Muscle layer of duodenum (tissue), 2 donors: Measurements from ENCODE around the gene FBLIM1.
A peak's percentile ranks its signal among the peaks of the same experiment; 100 is the strongest.

Experiments
- H3K27ac ChIP-seq: one replicate; pipeline ENCODE4 v1.7.0; 2013; ENCODE audit warnings: mild to moderate bottlenecking, low read length
- H3K27me3 ChIP-seq: one replicate; pipeline ENCODE4 v1.7.0; 2013; ENCODE audit warnings: low read depth, mild to moderate bottlenecking, control low read depth, low read length
- H3K36me3 ChIP-seq, 2 donors: one replicate each; pipeline ENCODE4 v1.7.0; 2013; ENCODE audit warnings: low read length in 2 of 2, control low read depth in 1 of 2, mild to moderate bottlenecking in 1 of 2; ENCODE audit not compliant: insufficient read depth in 2 of 2, control insufficient read depth in 1 of 2
- H3K4me1 ChIP-seq, 2 donors: one replicate each; pipeline ENCODE4 v1.7.0; 2013; ENCODE audit warnings: low read length in 2 of 2, mild to moderate bottlenecking in 2 of 2, control low read depth in 1 of 2, moderate library complexity in 1 of 2; ENCODE audit not compliant: insufficient read depth in 2 of 2, control insufficient read depth in 1 of 2
- H3K4me3 ChIP-seq, 2 donors: one replicate each; pipeline ENCODE4 v1.7.0; 2013; ENCODE audit warnings: low read length in 2 of 2, low read depth in 1 of 2, mild to moderate bottlenecking in 1 of 2
- H3K9me3 ChIP-seq, 2 donors: one replicate each; pipeline ENCODE4 v1.7.0; 2013; ENCODE audit warnings: low read length in 2 of 2, control low read depth in 1 of 2, mild to moderate bottlenecking in 1 of 2; ENCODE audit not compliant: control insufficient read depth in 1 of 2
- donor health status: healthy.

FBLIM1 gene

GRCh38 chr1:15777909-15778707 is 19.5 kb downstream of the FBLIM1 start:
- Histone ChIP-seq H3K4me1 (no peaks in the 10 kb centered on the region), H3K9me3 (no peaks in the 10 kb centered on the region), H3K27ac (no peak overlapping the region), H3K4me3 (no peak overlapping the region), H3K36me3 (peaks cover 0 to 26% of the 10 kb centered on the region in 2 donors), H3K27me3 (no peaks in the 10 kb centered on the region)

- Histone ChIP-seq H3K27me3 (no peaks in the 10 kb centered on the region), H3K4me1 (no peaks in the 10 kb centered on the region), H3K4me3 (no peak overlapping the region), H3K9me3 (no peaks in the 10 kb centered on the region), H3K27ac (no peak overlapping the region), H3K36me3 (peaks cover 0 to 20% of the 10 kb centered on the region in 2 donors)
These were observed 27.1 kb downstream of the FBLIM1 start for GRCh38 chr1:15785683-15786082.

- H3K36me3 ChIP-seq: peaks cover 0 to 16% of the 10 kb centered on the region in 2 donors
- H3K27ac ChIP-seq: no peak overlapping the region
- H3K9me3 ChIP-seq: no peaks in the 10 kb centered on the region
- H3K4me1 ChIP-seq: no peaks in the 10 kb centered on the region
- H3K4me3 ChIP-seq: no peak overlapping the region
- no peaks in the 10 kb centered on the region for H3K27me3 ChIP-seq
These were observed 28.0 kb downstream of the FBLIM1 start for GRCh38 chr1:15786581-15786980.

- no peak overlapping the region for H3K4me3 ChIP-seq
- H3K27ac ChIP-seq: no peak overlapping the region
- H3K36me3 ChIP-seq: peaks cover 0 to 12% of the 10 kb centered on the region in 2 donors
- H3K4me1 ChIP-seq: peaks cover 0 to 4% of the 10 kb centered on the region in 2 donors
- H3K9me3 ChIP-seq: no peaks in the 10 kb centered on the region
- H3K27me3 ChIP-seq: no peaks in the 10 kb centered on the region
These were observed 30.2 kb downstream of the FBLIM1 start for GRCh38 chr1:15788624-15789301.

- Histone ChIP-seq H3K9me3 (no peaks in the 10 kb centered on the region), H3K27ac (peak overlapping the region; percentile 41), H3K4me1 (peaks cover 24 to 27% of the 10 kb centered on the region in 2 donors)
These were observed 37.5 kb downstream of the FBLIM1 start for GRCh38 chr1:15796086-15796462.

GRCh38 chr1:15797614-15798390 is 39.2 kb downstream of the FBLIM1 start:
- Histone ChIP-seq H3K27ac (no peak overlapping the region), H3K4me3 (no peak overlapping the region), H3K27me3 (no peaks in the 10 kb centered on the region), H3K9me3 (no peaks in the 10 kb centered on the region), H3K4me1 (peaks cover 23 to 24% of the 10 kb centered on the region in 2 donors), H3K36me3 (no peaks in the 10 kb centered on the region)

More at GRCh38 chr1:15796086-15796462, 37.5 kb downstream of the FBLIM1 start:
- Histone ChIP-seq H3K36me3 (no peaks in the 10 kb centered on the region), H3K27me3 (no peaks in the 10 kb centered on the region), H3K4me3 (no peak overlapping the region)

GRCh38 chr1:15799004-15799867 is 40.6 kb downstream of the FBLIM1 start:
- H3K4me1 ChIP-seq: peaks cover 23 to 24% of the 10 kb centered on the region in 2 donors
- no peak overlapping the region for H3K4me3 ChIP-seq
- no peaks in the 10 kb centered on the region for H3K9me3 ChIP-seq
- H3K27me3 ChIP-seq: no peaks in the 10 kb centered on the region
- H3K27ac ChIP-seq: peak overlapping the region; percentile 63
- no peaks in the 10 kb centered on the region for H3K36me3 ChIP-seq

- peak overlapping the region; percentile 63 for H3K27ac ChIP-seq
- H3K4me3 ChIP-seq: no peak overlapping the region
- H3K27me3 ChIP-seq: no peaks in the 10 kb centered on the region
- H3K36me3 ChIP-seq: no peaks in the 10 kb centered on the region
- H3K4me1 ChIP-seq: peaks cover 23 to 24% of the 10 kb centered on the region in 2 donors
- no peaks in the 10 kb centered on the region for H3K9me3 ChIP-seq
These were observed 41.6 kb downstream of the FBLIM1 start for GRCh38 chr1:15799928-15800835.

- Histone ChIP-seq H3K27me3 (no peaks in the 10 kb centered on the region), H3K36me3 (no peaks in the 10 kb centered on the region), H3K4me1 (peaks cover 19 to 23% of the 10 kb centered on the region in 2 donors), H3K4me3 (no peak overlapping the region), H3K9me3 (no peaks in the 10 kb centered on the region), H3K27ac (no peak overlapping the region)
These were observed 43.8 kb downstream of the FBLIM1 start for GRCh38 chr1:15802234-15802965.
